Retinal pigment epithelial cell (primary cell): Measurements from ENCODE around the gene PSMB2.
A peak's percentile ranks its signal among the peaks of the same experiment; 100 is the strongest.

Experiments used
- DNase-seq: peaks from one replicate; pipeline ENCODE4 v3.0.0-alpha.2; 2010; ENCODE audit warnings: low read depth
- H3K4me3 ChIP-seq: 2 replicates; pipeline ENCODE4 v1.5.1; 2011; ENCODE audit warnings: mild to moderate bottlenecking, low read length, control low read depth, moderate library complexity
- TF ChIP-seq, protein P1 (sequence below): conservative IDR thresholded peaks from 2 replicates; pipeline ENCODE4 v1.5.1; 2011; ENCODE audit warnings: low read depth, low read length, control low read depth, inconsistent platforms

The PSMB2 gene

GRCh38 chr1:35672116-35672515, 30.8 kb upstream of the PSMB2 start:
- TF ChIP-seq, protein P1, sequence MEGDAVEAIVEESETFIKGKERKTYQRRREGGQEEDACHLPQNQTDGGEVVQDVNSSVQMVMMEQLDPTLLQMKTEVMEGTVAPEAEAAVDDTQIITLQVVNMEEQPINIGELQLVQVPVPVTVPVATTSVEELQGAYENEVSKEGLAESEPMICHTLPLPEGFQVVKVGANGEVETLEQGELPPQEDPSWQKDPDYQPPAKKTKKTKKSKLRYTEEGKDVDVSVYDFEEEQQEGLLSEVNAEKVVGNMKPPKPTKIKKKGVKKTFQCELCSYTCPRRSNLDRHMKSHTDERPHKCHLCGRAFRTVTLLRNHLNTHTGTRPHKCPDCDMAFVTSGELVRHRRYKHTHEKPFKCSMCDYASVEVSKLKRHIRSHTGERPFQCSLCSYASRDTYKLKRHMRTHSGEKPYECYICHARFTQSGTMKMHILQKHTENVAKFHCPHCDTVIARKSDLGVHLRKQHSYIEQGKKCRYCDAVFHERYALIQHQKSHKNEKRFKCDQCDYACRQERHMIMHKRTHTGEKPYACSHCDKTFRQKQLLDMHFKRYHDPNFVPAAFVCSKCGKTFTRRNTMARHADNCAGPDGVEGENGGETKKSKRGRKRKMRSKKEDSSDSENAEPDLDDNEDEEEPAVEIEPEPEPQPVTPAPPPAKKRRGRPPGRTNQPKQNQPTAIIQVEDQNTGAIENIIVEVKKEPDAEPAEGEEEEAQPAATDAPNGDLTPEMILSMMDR, result no peak
- H3K4me3 ChIP-seq, result no peak overlapping the region
- no peak for DNase-seq

DNA sequence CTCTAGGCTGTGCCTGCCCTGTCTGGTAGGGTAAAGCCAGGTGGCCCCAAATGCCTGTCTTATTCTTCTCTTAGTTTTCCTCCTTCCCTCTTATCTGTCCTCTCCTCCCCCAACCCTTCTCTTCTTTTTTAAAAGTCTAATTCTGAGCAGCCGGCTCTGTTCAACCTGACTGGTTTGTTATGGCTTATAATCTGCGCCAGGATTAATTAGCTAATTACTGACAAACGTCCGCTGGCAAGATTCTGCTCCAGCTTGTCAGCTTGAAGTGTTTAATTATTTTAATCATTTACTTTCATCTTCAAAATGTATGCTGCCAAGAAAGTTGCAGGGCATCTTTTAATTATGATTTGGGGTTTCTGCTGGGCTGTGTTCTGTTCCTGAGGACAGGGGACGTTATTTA, 27.2 kb upstream of the PSMB2 start:
- no peak overlapping the region for H3K4me3 ChIP-seq
- DNase-seq, result no peak
- TF ChIP-seq, protein P1, result no peak

- no peak for DNase-seq
- TF ChIP-seq, protein P1, result no peak
Observed at GRCh38 chr1:35666916-35667315, 25.6 kb upstream of the PSMB2 start.

GRCh38 chr1:35666216-35666615, 24.9 kb upstream of the PSMB2 start:
- TF ChIP-seq, protein P1, result no peak
- no peak for DNase-seq
- H3K4me3 ChIP-seq, result no peak overlapping the region

More at GRCh38 chr1:35666916-35667315, 25.6 kb upstream of the PSMB2 start:
- H3K4me3 ChIP-seq, result no peak overlapping the region

- TF ChIP-seq, protein P1, result no peak
- no peak for DNase-seq
- no peak overlapping the region for H3K4me3 ChIP-seq
Observed at GRCh38 chr1:35663434-35663833, 22.1 kb upstream of the PSMB2 start.

DNA sequence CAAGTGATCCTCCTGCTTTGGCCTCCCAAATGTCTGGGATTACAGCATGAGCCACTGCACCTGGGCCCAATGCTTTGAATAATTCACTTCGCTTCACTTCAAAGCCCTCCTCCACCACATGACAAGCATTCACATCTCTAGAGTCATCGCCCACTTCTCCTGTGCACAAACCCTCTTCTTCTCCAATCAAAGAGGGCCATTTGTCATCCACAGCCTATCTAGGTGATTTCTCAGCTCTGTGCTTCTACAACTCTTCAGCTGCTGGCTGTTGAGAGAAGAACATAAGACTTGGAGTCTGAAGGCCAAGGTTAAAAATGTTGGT, 20.1 kb upstream of the PSMB2 start:
- TF ChIP-seq, protein P1, result no peak
- no peak for DNase-seq
- H3K4me3 ChIP-seq, result no peak overlapping the region

GRCh38 chr1:35660581-35661473, 19.5 kb upstream of the PSMB2 start:
- TF ChIP-seq, protein P1, result no peak
- H3K4me3 ChIP-seq, result no peak overlapping the region
- peak; percentile 31 for DNase-seq
